ENCODE results near the gene FAM156A. TPM values are rescaled to one million over a fixed set of nuclear protein-coding genes. Genes with fewer than 3 reads are reported as not detected.
"Not testable (repeated sequence)": the region's sequence is repeated elsewhere in the genome, so short reads cannot be mapped to it uniquely, and the experiment has no call there.

Gene FAM156A, protein sequence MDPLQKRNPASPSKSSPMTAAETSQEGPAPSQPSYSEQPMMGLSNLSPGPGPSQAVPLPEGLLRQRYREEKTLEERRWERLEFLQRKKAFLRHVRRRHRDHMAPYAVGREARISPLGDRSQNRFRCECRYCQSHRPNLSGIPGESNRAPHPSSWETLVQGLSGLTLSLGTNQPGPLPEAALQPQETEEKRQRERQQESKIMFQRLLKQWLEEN
- total RNA-seq (2012; rRNA removed) = 12.9 and 17.9 TPM in 2 replicates

DNA sequence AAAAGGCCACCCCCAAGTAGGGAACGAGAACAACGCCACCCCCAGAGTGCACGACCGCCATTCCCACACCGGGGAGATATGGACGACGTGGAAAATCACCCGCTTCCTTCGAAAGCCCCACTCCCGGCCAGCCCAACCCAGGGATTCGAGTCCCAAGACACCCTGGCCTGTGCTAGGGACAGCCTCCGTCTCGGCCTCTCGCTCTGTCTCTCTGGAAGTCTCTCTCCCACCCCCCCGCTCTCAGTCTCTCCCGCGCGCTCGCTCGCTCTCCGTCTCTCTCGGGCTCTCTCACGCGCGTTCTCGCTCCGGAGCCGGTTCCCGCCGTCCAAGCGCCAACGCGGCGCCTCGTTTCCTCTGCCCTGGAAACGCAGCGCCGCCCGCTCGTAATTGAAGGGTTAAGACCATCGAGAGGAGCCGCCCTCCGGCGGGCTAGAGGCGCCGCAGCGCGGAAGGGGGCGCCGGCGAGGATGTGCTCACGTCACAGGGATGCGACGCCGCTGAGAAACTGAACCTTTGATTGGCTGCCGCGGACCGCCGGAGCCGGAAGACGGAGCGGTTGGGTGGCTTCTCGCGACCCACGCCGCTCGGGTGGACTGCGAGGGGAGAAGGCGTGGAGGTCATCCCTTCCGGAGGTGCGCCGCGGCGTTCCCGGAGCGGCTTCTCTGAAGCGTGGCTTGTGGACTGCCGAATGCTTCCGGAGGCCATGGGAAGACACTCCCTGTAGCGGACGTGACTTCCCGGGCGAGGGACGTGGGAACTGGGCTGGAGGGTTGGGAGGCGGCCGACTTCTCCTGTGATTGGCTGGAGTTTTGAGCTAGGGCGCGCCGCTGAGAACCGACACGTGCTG is at the start of gene FAM156A:
TSS of gene FAM156A (minus strand) at position 406 of the 847 bp plus-strand sequence. CDS start 9,930 bp downstream, outside the sequence.
- H3K27me3 ChIP-seq (ENCODE audit: control insufficient read depth, insufficient read depth, low read length); H3K4me2 ChIP-seq (ENCODE audit: low read length); H3K4me1 ChIP-seq (ENCODE audit: control insufficient read depth, insufficient read depth, low read length); H3K4me3 ChIP-seq (ENCODE audit: low read length); H3K36me3 ChIP-seq (ENCODE audit: insufficient read depth, low read length); H3K9ac ChIP-seq (ENCODE audit: low read depth, low read length); H3K9me3 ChIP-seq (replicated peaks; ENCODE audit: low read length): not testable (repeated sequence)

DNA sequence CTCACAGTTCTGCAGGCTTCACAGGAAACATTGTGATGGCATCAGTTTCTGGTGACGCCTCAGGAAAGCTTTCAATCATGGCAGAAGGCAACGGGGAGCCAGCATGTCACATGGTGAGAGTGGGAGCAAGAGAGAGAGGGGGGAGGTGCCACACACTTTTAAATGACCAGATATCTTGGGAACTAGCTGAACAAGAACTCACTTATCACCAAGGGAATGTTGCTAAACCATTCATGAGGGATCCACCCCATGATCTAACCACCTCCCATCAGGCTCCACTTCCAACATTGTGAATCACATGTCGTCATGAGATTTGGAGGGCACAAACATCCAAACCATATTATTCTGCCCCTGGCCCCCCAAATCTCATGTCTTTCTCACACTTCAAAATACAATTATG is 47.0 kb upstream of the FAM156A start:
- H3K4me1 ChIP-seq (ENCODE audit: control insufficient read depth, insufficient read depth, low read length) = no peaks in the 10 kb centered on the region
- H3K4me3 ChIP-seq (ENCODE audit: low read length) = no peak overlapping the region
- H3K4me2 ChIP-seq (ENCODE audit: low read length) = no peak overlapping the region
- no peaks in the 10 kb centered on the region for H3K36me3 ChIP-seq (ENCODE audit: insufficient read depth, low read length)
- no peak overlapping the region for H3K9ac ChIP-seq (ENCODE audit: low read depth, low read length)
- peaks cover 52% of the 10 kb centered on the region for H3K27me3 ChIP-seq (ENCODE audit: control insufficient read depth, insufficient read depth, low read length)
- H3K9me3 ChIP-seq (replicated peaks; ENCODE audit: low read length) = no peaks in the 10 kb centered on the region

DNA sequence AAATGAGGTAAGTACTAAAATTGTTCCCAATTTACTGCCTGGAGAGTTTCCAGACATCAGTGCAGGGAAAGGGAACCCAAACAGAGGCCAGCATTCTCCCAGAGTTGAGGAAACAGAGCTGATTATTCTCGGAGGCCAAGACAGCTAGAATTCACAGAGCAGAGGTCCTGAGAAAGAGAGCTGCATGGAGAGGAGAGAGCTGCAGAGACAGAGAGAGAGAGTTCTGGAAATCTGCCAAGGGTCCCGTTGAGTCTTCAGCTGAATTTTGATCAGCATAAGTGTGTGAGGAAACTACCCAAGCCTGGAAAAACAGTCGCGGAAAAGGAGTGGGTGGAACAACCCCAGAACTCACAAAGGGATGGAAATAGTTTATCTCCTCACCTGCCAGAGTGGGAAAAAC is 46.5 kb upstream of the FAM156A start:
- H3K4me1 ChIP-seq (ENCODE audit: control insufficient read depth, insufficient read depth, low read length) = no peaks in the 10 kb centered on the region
- H3K36me3 ChIP-seq (ENCODE audit: insufficient read depth, low read length) = no peaks in the 10 kb centered on the region
- peaks cover 57% of the 10 kb centered on the region for H3K27me3 ChIP-seq (ENCODE audit: control insufficient read depth, insufficient read depth, low read length)
- H3K9ac ChIP-seq (ENCODE audit: low read depth, low read length) = no peak overlapping the region
- no peaks in the 10 kb centered on the region for H3K9me3 ChIP-seq (replicated peaks; ENCODE audit: low read length)
- no peak overlapping the region for H3K4me2 ChIP-seq (ENCODE audit: low read length)
- no peak overlapping the region for H3K4me3 ChIP-seq (ENCODE audit: low read length)

DNA sequence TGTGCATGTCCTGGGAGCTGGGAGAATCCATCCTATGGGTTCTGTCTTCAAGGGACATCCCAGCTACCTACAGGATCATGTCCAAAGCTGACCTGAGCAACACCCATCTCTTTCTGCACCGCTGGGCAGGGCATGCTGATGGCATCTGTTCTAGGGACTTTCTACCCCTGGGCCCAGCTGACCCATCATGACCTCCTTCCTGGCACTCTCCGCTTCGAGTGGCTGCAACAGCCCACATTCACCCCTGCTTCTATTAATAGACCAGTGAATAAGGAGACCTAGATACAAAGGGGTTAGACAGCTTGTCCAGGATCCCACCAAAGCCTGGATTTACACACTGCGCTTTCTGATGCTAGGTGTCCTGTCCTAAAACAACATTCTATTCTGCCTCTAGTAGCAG is 45.7 kb upstream of the FAM156A start:
- Histone ChIP-seq H3K9me3 (replicated peaks; ENCODE audit: low read length) (no peaks in the 10 kb centered on the region), H3K9ac (ENCODE audit: low read depth, low read length) (no peak overlapping the region), H3K36me3 (ENCODE audit: insufficient read depth, low read length) (no peaks in the 10 kb centered on the region), H3K27me3 (ENCODE audit: control insufficient read depth, insufficient read depth, low read length) (peaks cover 58% of the 10 kb centered on the region), H3K4me2 (ENCODE audit: low read length) (no peak overlapping the region), H3K4me1 (ENCODE audit: control insufficient read depth, insufficient read depth, low read length) (no peaks in the 10 kb centered on the region), H3K4me3 (ENCODE audit: low read length) (no peak overlapping the region)

DNA sequence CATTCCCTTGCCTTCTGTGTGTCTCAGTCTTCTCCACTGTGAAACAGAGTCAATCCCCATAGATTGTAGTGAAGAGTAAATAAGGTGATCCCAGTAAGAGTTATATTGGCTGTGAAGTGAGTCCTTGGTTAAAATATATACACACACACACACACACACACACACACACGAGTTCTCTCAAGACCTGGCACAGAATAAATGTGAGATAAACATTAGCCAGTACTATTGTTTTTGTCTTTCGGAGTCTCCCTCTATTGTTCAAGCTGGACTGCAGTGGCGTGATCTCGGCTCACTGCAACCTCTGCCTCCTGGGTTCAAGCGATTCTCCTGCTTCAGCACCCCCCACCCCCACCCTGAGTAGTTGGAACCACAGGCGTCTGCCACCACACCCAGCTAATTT is 44.8 kb upstream of the FAM156A start:
- H3K4me1 ChIP-seq (ENCODE audit: control insufficient read depth, insufficient read depth, low read length) = no peaks in the 10 kb centered on the region
- H3K9ac ChIP-seq (ENCODE audit: low read depth, low read length) = no peak overlapping the region
- H3K4me2 ChIP-seq (ENCODE audit: low read length) = no peak overlapping the region
- H3K4me3 ChIP-seq (ENCODE audit: low read length) = no peak overlapping the region
- H3K9me3 ChIP-seq (replicated peaks; ENCODE audit: low read length) = no peaks in the 10 kb centered on the region
- H3K36me3 ChIP-seq (ENCODE audit: insufficient read depth, low read length) = no peaks in the 10 kb centered on the region
- peaks cover 57% of the 10 kb centered on the region for H3K27me3 ChIP-seq (ENCODE audit: control insufficient read depth, insufficient read depth, low read length)

DNA sequence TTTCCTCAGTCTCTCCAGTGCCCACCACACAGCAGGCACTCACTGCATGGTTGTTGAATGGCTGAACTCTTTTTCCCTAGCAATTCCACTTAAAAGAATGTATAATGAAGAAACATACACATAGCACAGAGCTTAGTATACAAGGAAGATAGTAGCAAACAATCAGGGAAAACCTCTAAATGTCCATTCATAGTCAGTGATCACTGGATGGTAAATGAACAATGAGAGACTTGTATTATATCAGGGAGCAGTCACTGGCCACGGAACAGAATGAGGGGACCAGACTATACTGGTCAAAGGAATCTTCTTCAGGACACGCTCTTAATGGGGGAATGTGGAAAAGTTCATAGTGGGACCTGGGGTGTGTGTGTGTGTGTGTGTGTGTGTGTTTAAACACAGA is 43.6 kb upstream of the FAM156A start:
- Histone ChIP-seq H3K4me2 (ENCODE audit: low read length) (no peak overlapping the region), H3K9me3 (replicated peaks; ENCODE audit: low read length) (no peaks in the 10 kb centered on the region), H3K4me1 (ENCODE audit: control insufficient read depth, insufficient read depth, low read length) (no peaks in the 10 kb centered on the region), H3K4me3 (ENCODE audit: low read length) (no peak overlapping the region), H3K36me3 (ENCODE audit: insufficient read depth, low read length) (no peaks in the 10 kb centered on the region), H3K27me3 (ENCODE audit: control insufficient read depth, insufficient read depth, low read length) (peaks cover 57% of the 10 kb centered on the region), H3K9ac (ENCODE audit: low read depth, low read length) (no peak overlapping the region)

DNA sequence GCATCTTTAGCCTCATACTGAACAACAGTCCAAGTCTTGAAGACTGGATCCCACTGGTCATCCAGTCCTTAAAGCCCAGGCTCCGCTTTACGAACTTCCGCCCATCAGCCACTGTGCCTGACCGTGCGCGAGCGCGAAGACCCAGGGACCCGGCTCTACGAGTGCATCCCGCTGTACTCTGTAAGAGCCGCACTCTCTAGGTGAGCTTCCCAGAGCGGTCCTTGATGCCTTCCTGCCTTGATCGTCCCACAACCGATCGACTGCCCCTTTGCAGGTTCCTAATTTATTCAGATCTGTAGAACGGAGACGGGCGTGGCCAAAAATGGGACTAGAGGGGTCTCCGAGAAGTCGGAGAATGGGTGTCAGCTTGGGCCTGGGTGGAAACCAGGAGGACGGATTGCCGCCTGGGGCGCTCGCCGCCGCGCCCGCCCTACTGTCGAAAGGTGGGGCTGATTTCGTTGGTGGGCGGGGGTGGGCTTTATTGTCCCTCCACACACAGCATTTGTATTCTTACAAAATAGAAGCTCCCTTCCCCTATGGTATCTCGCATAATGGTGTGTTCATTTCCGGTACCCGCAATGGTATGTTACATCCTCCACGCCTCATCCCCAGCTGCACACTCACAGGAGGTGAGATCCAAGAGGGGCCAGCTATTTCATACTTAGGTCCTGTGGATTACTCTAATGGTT is 42.3 kb upstream of the FAM156A start:
- Histone ChIP-seq H3K4me2 (ENCODE audit: low read length) (no peak overlapping the region), H3K4me3 (ENCODE audit: low read length) (no peak overlapping the region), H3K27me3 (ENCODE audit: control insufficient read depth, insufficient read depth, low read length) (peaks cover 50% of the 10 kb centered on the region), H3K4me1 (ENCODE audit: control insufficient read depth, insufficient read depth, low read length) (peaks cover 4% of the 10 kb centered on the region), H3K36me3 (ENCODE audit: insufficient read depth, low read length) (no peaks in the 10 kb centered on the region), H3K9ac (ENCODE audit: low read depth, low read length) (no peak overlapping the region), H3K9me3 (replicated peaks; ENCODE audit: low read length) (no peaks in the 10 kb centered on the region)

DNA sequence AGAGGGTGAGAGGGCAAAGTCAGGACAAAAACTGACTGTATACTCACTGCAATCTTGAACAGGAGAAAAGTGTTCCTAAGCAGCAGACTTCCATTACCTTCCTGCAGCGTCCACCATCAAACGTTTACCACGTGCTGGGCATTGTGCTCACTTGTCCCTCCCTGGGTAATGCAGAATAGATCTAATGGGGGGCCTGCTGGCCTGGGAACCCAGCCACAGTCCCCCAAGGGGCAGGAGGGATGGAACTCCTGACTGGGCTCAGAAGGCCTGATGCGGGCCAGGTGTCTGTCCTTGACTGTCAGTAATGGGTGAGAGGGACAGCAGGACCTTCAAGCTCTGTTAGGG is 37.6 kb upstream of the FAM156A start:
- Histone ChIP-seq H3K9ac (ENCODE audit: low read depth, low read length) (peak overlapping the region; percentile 97), H3K27me3 (ENCODE audit: control insufficient read depth, insufficient read depth, low read length) (peaks cover 12% of the 10 kb centered on the region), H3K36me3 (ENCODE audit: insufficient read depth, low read length) (no peaks in the 10 kb centered on the region), H3K9me3 (replicated peaks; ENCODE audit: low read length) (no peaks in the 10 kb centered on the region), H3K4me1 (ENCODE audit: control insufficient read depth, insufficient read depth, low read length) (peaks cover 6% of the 10 kb centered on the region), H3K4me2 (ENCODE audit: low read length) (peak overlapping the region; percentile 87), H3K4me3 (ENCODE audit: low read length) (peak overlapping the region; percentile 89)

DNA sequence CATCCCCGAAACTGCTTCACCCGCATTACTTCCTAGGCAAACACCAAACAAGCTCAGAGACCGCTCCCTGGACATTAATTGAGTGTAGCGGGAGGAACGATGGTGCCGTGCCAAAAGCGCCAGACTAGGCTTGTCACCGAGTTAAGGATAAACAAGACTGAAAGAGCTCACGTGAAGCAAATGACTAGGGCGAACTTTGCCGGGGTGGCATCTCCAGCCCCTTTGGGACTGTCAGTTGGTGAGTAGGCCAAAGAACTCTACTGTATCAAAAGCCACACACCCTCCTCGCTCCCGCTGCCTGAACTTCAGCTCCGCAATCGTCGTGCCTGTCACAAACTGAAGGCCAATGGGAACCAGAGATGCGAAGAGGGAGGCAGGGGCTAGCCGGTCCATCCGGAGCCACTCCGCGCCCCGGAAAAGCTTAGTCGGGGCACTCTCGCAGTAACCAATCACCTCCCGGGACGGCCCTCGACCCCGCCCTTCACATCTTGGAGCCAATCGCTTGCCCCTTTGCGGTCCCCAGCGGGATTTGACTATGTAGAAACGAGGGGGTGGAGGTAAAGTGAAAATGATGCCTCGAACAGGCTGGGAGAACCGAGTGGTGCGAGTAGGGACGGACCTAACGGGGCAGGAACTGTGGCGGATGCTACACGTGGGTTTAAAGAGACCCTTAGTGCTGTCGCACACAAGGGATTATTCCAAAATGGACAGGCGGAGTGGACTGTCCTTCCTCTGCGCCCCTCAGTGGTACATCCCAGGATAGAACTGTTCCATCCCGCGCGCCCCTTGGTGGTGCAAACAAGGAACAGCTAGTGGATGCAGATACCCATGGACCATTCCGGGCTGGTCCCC is 37.0 kb upstream of the FAM156A start:
- Histone ChIP-seq H3K36me3 (ENCODE audit: insufficient read depth, low read length) (no peaks in the 10 kb centered on the region), H3K4me2 (ENCODE audit: low read length) (peak overlapping the region; percentile 87), H3K9me3 (replicated peaks; ENCODE audit: low read length) (no peaks in the 10 kb centered on the region), H3K4me1 (ENCODE audit: control insufficient read depth, insufficient read depth, low read length) (peaks cover 6% of the 10 kb centered on the region), H3K9ac (ENCODE audit: low read depth, low read length) (peak overlapping the region; percentile 97), H3K4me3 (ENCODE audit: low read length) (peak overlapping the region; percentile 89), H3K27me3 (ENCODE audit: control insufficient read depth, insufficient read depth, low read length) (peaks cover 9% of the 10 kb centered on the region)

DNA sequence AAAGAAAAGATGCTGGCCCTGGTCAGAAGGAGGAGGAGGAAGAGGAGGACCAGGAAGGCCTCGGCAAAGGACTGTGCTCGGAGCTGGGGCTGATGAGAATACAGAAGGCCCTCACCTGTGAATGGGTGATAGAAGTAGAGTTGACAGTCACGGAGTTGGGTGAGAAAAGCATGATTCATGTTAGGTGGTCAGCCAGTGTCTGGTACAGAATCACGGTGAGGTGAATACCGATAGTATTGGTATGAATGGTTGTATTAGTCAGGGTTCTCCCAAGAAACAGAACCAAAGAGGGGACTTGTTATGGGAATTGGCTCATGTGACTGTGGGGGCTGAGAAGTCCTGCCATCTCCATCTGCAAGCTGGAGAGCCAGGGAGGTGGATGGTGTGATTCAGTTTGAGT is 32.5 kb upstream of the FAM156A start:
- Histone ChIP-seq H3K9ac (ENCODE audit: low read depth, low read length) (no peak overlapping the region), H3K36me3 (ENCODE audit: insufficient read depth, low read length) (no peaks in the 10 kb centered on the region), H3K4me1 (ENCODE audit: control insufficient read depth, insufficient read depth, low read length) (peaks cover 7% of the 10 kb centered on the region), H3K4me2 (ENCODE audit: low read length) (no peak overlapping the region), H3K4me3 (ENCODE audit: low read length) (no peak overlapping the region), H3K27me3 (ENCODE audit: control insufficient read depth, insufficient read depth, low read length) (no peaks in the 10 kb centered on the region), H3K9me3 (replicated peaks; ENCODE audit: low read length) (no peaks in the 10 kb centered on the region)

DNA sequence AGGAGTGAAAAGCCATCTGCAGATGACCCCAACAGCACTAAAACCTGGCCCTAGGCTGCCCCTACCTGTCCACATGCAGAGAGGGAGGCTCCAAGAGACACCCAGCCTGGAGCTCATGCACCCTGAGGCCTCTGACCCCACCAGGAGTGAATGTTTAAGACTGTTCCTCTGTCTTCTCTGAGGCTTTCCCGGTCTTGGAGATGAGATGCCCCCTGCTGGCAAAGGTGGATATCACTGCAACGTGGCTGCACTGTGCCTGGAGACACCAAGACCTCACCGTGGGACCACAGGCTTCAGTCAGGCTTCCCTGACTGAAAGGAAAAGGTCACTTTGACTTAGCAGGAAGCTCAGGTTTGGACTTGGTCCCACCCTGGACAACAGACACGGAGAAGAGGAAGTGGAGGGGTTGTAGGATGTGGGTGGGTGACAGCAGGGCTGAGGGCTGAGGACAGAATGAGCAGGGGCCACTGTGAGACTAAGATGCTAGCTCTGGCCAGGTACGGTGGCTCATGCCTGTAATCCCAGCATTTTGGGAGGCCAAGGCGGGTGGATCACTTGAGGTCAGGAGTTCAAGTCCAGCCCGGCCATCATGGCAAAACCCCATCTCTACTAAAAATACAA is 31.8 kb upstream of the FAM156A start:
- H3K4me2 ChIP-seq (ENCODE audit: low read length); H3K9ac ChIP-seq (ENCODE audit: low read depth, low read length); H3K4me3 ChIP-seq (ENCODE audit: low read length); H3K4me1 ChIP-seq (ENCODE audit: control insufficient read depth, insufficient read depth, low read length); H3K36me3 ChIP-seq (ENCODE audit: insufficient read depth, low read length); H3K9me3 ChIP-seq (replicated peaks; ENCODE audit: low read length); H3K27me3 ChIP-seq (ENCODE audit: control insufficient read depth, insufficient read depth, low read length): not testable (repeated sequence)

All from skeletal muscle satellite cell (primary cell).